Middle frontal gyrus (tissue), 1 donor: ENCODE results near the gene RLN3.

Experiments used
- DNase-seq: peaks from one replicate; pipeline ENCODE4 v3.0.0-alpha.2; 2015; ENCODE audit warnings: low spot score; ENCODE audit errors: extremely low spot score

RLN3 gene

GRCh38 chr19:14054099-14054498 is 26.2 kb downstream of the RLN3 start:
- DNase-seq: no peak

- no peak for DNase-seq
Observed at GRCh38 chr19:14054721-14055120, 26.8 kb downstream of the RLN3 start.

- no peak for DNase-seq
Observed at GRCh38 chr19:14055396-14055795, 27.4 kb downstream of the RLN3 start.

GRCh38 chr19:14056069-14056666 is 28.2 kb downstream of the RLN3 start:
- DNase-seq: no peak

- no peak for DNase-seq
Observed at GRCh38 chr19:14056741-14057356, 28.9 kb downstream of the RLN3 start.

GRCh38 chr19:14058182-14059092 is 30.5 kb downstream of the RLN3 start:
- no peak for DNase-seq

GRCh38 chr19:14059093-14059480 is 31.1 kb downstream of the RLN3 start:
- no peak for DNase-seq

- DNase-seq: no peak
Observed at GRCh38 chr19:14059652-14060155, 31.8 kb downstream of the RLN3 start.

- DNase-seq: no peak
Observed at GRCh38 chr19:14061081-14061749, 33.3 kb downstream of the RLN3 start.

GRCh38 chr19:14061751-14062557 is 34.0 kb downstream of the RLN3 start, which contains the start of gene PALM3:
Gene PALM3 (minus strand): TSS chr19:14062076. CDS start chr19:14061980, 96 bp downstream.
- DNase-seq: no peak

- no peak for DNase-seq
Observed at GRCh38 chr19:14062558-14062855, 34.6 kb downstream of the RLN3 start.

GRCh38 chr19:14063105-14063504 is 35.2 kb downstream of the RLN3 start:
- no peak for DNase-seq

GRCh38 chr19:14066134-14066533 is 38.2 kb downstream of the RLN3 start:
- no peak for DNase-seq

GRCh38 chr19:14070268-14071050 is 42.5 kb downstream of the RLN3 start:
- DNase-seq: no peak

GRCh38 chr19:14072535-14073260 is 44.8 kb downstream of the RLN3 start, which contains the start of gene MISP3:
Gene MISP3 (plus strand): TSS chr19:14072786. CDS start chr19:14073310, 524 bp downstream.
- no peak for DNase-seq

GRCh38 chr19:14073261-14073924 is 45.4 kb downstream of the RLN3 start:
- peak; percentile 68 for DNase-seq

- DNase-seq: no peak
Observed at GRCh38 chr19:14073925-14074838, 46.2 kb downstream of the RLN3 start.

GRCh38 chr19:14078411-14078810 is 50.5 kb downstream of the RLN3 start:
- no peak for DNase-seq
